GM21381 (cell line): ENCODE measurements around the gene ANKMY1.
A peak's percentile ranks its signal among the peaks of the same experiment; 100 is the strongest.
"Not testable (repeated sequence)": the region's sequence is repeated elsewhere in the genome, so short reads cannot be mapped to it uniquely, and the experiment has no call there.

Experiments used
- ATAC-seq: cut with Tn5 transposase; IDR thresholded peaks from one replicate; pipeline ENCODE4 v1.9.1; 2021; ENCODE audit warnings: mild to moderate bottlenecking, moderate library complexity; ENCODE audit not compliant: unreplicated experiment

The ANKMY1 gene

GRCh38 chr2:240569523-240569997 lies 11.8 kb upstream of the ANKMY1 start:
- ATAC-seq, result no peak

GRCh38 chr2:240568678-240569522 lies 11.1 kb upstream of the ANKMY1 start:
- peak; percentile 14 for ATAC-seq

- ATAC-seq, result peak; percentile 18
These were observed 10.3 kb upstream of the ANKMY1 start, which contains the start of gene RNPEPL1 for GRCh38 chr2:240567872-240568677. Gene RNPEPL1 (plus strand): TSS chr2:240568484. CDS start chr2:240568587, 103 bp downstream.

- ATAC-seq, result no peak
These were observed 9.5 kb upstream of the ANKMY1 start for GRCh38 chr2:240567137-240567871.

- peak; percentile 51 for ATAC-seq
These were observed 8.7 kb upstream of the ANKMY1 start for GRCh38 chr2:240566203-240567136.

- peak; percentile 29 for ATAC-seq
These were observed 7.8 kb upstream of the ANKMY1 start for GRCh38 chr2:240565333-240566202.

GRCh38 chr2:240564561-240565332 lies 7.0 kb upstream of the ANKMY1 start:
- ATAC-seq, result no peak

- ATAC-seq, result no peak
These were observed 6.3 kb upstream of the ANKMY1 start for GRCh38 chr2:240563951-240564560.

GRCh38 chr2:240563231-240563630 lies 5.4 kb upstream of the ANKMY1 start:
- not testable (repeated sequence) for ATAC-seq

- ATAC-seq, result peak; percentile 2
These were observed 3.7 kb upstream of the ANKMY1 start for GRCh38 chr2:240561325-240561971.

GRCh38 chr2:240560480-240561324 lies 2.9 kb upstream of the ANKMY1 start:
- ATAC-seq, result peak; percentile 52

- peak; percentile 58 for ATAC-seq
These were observed 2.3 kb upstream of the ANKMY1 start, which contains the start of gene DUSP28 for GRCh38 chr2:240560084-240560479. Gene DUSP28 (plus strand): TSS chr2:240560357. CDS start chr2:240560685, 328 bp downstream.

GRCh38 chr2:240559286-240559685 lies 1.5 kb upstream of the ANKMY1 start:
- no peak for ATAC-seq

- no peak for ATAC-seq
These were observed 511 bp upstream of the ANKMY1 start for GRCh38 chr2:240558236-240558761.

- ATAC-seq, result no peak
These were observed 562 bp downstream of the ANKMY1 start for GRCh38 chr2:240557101-240557751.
